DMS153 (cell line): ENCODE results near the gene DTD1.
"Not testable (repeated sequence)": the region's sequence is repeated elsewhere in the genome, so short reads cannot be mapped to it uniquely, and the experiment has no call there.

ENCODE experiments used
- DNase-seq: peaks from one replicate; lab custom pipeline; 2025; lab: John Stamatoyannopoulos, UW

DTD1 gene

DNA sequence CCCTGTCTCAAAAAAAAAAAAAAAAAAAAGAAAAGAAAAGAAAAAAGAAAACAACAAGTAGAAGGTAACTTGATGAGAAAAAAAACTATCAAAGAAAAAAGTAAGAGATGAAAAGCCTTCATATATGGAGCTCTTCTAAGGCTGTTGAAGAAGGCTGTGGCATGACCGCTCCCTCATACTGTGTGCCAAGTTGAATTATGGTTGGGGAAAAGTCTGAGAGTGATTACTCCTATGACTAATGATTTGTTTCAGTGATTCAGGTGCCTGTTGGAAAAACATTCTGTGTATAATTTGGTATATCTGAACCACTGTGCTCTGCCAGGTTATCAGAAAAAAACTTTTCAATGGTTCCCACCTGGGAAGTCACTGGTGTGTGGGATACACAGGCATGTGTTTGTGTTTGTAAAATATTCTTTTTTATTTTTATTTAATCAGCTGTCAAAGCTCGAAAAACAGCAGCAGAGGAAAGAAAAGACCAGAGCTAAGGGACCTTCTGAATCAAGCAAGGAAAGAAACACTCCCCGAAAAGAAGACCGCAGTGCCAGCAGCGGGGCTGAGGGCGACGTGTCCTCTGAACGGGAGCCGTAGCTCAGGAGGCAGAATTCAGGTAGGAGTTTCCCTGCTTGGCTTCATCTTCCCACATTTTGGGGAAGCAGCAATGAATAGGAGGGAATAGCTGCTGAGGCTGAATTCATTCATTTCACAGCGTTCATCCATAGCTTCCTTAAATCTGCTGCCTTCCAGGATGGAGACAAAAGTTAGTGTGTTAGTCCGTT, 156.0 kb downstream of the DTD1 start:
- DNase-seq: no peak

DNA sequence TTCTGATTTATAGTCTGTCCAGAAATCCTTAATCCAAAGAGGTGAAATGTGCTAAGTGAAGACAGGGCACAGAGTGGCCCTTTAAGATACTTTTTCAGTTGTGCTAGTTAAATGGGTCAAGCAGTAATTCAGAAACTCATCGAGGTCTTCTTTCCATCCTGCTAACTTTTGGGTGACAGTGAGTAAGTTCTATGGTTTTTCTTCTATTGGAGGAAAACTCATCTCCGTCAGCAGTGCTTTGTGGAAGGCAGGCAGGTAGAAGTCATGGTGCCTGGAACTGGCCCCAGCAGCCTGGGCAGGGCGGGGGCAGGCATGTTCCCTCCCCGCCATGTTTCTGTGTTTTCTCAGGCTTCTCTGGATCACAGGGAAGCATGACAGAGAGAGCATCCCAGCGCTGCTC, 159.2 kb downstream of the DTD1 start:
- DNase-seq: no peak

DNA sequence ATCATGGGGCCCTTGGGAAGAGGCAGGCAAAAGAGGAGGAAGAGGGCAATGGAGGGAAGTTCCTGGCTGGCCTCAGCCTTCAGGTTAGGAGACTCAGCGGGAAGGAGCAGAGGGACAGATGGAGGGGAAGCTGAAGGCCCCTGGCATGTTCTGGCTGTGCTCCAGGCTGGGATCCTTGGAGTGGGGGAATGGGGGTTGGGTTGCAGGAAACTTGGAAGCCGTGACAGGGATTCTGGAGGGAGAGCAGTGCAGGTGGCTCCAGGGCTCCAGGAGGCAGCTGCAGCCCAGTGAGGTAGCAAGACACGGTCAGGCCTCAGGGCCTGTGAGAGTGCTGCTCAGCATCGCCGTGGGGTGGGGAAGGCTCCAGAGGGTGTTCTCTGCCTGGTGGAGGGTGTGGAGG, 161.1 kb downstream of the DTD1 start:
- no peak for DNase-seq

DNA sequence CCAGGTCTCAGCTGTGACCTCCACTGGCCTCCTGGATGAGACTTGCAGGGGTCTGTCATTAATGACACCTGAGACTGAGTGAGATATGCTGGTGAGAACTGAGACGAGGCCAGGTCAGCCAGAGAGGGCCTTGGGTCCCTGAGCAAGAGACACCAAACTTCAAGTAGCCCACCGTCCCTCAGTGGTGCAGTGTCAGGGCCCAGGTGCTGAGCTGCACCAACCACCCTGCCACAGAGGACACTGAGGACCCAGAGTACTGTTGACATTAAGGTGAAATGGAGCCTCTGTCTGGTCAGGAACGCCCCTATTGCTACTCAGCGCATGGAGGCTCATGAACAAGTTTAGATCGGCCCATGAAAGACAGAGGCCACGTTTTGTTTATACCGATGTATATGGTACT, 161.7 kb downstream of the DTD1 start:
- no peak for DNase-seq

DNA sequence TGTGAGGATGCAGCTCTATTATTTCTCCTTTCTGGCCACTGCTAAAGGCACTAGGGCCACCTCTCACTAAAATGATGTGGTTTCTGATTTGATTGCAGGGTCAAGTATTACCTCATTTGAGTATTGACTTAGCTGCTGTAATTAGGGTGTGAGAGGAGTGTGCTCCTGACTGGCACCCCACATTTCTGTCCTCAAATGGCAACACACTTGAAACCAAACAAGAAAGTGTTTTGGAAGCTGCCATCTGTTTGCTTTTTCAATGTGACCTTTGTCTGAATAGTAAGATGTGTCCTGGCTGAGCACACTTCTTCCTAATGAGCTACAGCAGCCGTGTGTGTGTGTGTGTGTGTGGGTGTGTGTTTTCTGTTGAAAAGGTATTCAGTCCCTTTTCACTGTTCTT, 162.9 kb downstream of the DTD1 start:
- DNase-seq: peak; percentile 42

DNA sequence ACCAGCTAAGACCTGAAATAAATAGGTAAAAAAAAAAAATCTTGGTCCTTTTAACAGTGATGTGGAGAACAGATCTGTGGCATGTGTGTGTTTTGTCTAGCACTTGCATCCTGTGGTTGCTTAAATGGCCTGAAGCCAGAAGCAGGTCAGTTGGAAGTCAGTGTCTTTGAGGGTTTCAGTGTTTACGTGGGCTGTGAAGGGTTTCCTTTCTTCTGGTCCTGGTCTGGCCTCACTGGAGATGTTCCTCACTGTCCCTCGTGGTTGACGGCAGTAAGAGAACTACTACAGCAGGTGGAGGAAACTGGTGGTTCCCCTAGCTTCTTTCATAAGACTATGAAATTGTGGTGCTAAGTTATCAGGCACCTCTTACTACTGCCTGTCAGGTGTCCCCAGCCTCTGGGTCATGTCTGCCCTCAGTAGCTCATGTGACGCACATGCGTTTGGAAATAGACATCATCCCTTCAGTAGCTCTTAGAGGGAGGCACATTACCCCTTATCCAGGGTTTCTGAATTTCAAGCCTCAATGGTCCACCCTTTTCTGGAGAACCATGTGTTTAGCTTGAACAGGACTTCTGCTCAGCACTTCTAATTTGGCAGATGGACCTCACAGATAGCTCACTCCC, 166.3 kb downstream of the DTD1 start:
- no peak for DNase-seq

DNA sequence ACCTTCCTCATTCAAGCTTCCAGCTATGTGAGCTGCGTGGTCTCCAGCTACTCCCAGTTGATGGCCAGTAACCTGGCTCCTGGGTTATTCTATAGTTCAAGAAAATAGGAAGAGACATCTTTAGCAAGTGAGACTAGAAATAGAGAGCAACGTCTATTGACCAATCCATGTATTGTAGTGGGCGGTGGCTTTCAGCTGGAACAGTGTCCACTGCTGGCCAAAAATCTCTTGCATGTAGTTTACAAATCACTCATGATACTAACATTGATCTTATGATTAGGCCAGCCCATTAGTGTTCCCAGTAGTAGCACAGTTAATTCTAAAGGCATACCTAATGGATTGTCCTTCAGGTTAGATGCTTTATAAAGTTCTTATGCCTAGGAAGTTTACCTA, 166.8 kb downstream of the DTD1 start:
- DNase-seq: no peak

DNA sequence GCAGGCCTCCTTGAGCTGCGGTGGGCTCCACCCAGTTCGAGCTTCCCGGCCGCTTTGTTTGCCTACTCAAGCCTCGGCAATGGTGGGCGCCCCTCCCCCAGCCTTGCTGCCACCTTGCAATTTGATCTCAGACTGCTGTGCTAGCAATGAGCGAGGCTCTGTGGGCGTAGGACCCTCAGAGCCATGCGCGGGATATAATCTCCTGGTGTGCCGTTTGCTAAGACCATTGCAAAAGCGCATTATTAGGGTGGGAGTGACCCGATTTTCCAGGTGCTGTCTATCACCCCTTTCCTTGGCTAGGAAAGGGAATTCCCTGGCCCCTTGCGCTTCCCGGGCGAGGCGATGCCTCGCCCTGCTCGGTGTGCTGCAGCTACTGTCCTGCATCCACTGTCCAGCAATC, 173.0 kb downstream of the DTD1 start:
- DNase-seq: not testable (repeated sequence)

DNA sequence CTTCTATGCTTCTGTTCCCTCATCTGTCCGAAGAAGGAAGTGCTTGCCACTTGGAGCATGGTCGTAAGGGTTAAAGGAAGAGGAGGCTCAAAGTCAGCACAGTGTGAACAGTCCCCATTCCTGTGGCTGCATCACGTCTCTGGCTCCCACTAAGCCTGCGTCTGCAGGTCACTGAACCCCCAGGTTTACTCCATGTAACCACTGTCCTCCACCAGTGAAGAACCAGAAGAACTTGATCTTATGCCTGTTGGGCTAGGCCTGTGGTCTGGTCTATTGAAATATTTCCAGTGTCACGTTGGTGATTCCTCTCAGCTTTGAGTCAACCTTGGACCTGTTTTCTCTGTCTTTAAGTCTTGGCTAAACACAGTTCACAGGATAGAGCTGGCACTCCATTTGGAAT, 179.8 kb downstream of the DTD1 start:
- DNase-seq: no peak

DNA sequence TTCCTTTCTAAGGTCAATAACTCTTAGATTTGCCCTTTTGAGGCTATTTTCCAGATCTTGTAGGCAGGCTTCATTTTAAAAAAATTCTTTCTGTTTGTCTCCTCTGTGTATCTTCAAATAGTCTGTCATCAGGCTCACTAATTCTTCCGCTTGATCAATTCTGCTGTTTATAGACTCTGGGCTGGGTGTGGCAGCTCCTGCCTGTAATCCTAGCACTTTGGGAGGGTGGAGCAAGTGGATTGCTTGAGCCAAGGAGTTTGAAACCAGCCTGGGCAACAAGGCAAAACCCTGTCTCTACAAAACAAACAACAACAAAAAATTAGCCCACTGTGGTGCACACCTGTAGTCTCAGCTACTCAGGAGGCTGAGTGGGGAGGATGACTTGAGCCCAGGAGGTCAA, 185.7 kb downstream of the DTD1 start:
- DNase-seq: no peak

DNA sequence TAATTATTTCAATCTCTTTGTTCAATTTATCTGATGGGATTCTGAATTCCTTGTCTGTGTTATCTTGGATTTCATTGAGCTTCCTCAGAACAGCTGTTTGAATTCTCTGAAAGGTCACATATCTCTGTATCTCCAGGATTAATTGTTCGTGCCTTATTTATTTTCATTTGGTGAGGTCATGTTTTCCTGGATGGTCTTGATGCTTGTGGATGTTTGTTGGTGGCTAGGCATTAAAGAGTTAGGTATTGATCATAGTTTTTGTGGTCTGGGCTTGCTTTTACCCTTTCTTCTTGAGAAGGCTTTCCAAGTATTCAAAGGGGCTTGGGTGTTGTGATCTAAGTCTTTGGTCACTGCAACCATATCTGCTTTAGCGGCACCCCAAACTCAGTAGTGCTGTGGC, 186.4 kb downstream of the DTD1 start:
- no peak for DNase-seq

DNA sequence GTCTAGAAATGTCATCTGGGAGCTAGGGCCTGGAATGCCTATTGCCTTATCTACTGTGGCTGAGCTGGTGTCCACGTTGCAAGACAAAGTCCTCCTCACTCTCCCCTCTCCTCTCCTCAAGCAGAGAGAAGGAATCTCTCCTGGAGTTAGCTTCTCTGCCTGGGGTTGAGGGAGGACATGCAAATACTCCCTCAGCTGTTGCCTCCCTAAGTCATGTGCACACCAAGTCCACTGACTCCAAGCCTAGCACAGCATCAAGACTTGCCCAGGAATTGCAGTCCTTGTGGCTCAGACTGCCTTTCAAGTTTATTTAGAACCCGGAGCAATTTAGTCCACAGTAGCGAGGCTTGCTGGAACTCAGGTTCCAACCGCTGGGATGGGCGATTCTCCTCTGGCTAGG, 187.8 kb downstream of the DTD1 start:
- no peak for DNase-seq

DNA sequence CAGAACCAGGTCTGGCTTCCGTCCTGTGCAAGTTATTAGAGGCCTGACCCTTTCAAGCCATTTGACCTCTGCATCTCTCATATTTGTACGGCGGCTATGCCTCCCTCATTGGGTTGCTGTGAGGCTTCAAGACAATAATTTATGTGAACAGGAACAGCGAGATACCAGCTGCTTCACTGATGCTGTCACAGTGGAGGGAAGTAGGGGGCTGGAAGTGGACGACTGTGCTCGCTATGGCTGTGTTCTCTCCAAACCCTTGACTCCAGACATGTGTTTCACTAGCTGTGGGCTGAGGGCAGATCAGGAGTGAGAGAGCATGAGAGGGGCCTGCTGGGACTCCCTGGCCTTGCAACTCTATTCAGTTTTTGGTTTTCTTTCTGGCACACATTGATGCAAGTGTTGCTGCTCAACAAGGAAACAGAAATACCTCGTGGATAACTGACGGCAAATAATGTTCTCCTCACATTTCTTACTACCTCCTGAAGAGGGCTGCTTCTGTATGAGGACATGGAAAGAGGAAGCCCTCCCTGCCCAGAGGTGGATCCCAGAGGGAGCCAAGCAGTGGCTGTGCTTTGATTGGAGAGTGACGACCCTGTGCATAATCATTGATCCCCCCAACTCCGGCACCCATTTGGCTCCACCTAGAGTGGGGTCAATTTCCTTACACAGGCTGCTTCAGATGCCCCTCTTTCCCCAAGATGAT, 191.0 kb downstream of the DTD1 start:
- DNase-seq: no peak

DNA sequence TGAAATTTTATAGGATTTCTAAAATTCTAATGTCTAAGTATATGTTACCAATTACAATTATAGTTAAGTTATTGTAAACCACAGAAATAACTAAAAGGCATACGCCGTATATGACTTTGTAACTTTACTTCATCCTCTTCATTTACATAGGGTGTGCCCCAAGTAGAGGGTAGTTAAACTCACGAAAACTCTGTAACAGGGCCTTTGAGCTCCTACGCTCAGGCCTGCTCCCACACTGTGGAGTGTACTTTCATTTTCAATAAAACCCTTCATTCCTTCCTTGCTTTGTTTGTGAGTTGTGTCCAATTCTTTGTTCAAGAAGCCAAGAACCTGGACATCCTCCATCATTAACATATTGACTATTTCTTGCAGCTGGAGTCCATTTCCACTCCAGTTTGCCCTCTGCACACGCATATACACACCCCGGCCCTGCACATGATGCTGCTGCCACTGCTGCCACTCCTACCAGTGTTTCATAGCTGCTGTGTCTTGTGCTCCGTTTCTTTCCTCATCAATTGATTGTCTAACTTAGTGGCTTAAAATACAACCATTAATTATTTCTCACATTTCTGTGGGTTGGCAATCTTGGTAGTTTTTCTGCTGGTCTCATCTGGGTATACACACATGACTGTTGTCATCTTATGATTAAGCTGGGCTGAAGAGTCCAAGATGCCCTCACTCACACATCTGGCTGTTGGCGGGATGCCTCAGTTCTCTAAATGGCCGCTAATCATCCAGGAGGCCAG, 192.7 kb downstream of the DTD1 start:
- DNase-seq: no peak

DNA sequence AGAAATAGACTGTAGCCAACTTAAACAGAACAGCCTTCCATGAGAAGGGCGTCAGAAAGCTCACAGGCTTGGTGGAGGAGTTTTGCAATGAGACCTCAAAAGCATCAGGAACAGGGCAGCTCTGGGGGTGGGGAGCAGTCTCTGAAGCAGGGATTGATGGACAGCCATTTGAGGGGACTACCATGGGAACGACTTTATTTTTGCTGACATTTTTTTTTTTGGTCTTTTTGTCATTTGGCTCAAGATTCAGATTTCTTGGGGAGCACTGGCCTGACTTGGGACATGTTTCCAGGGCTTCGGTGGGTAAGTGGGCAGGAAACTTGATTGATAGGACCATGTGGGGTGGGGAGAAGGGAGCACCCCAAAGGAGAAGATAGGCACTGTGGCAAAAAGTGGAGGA, 193.7 kb downstream of the DTD1 start:
- no peak for DNase-seq

DNA sequence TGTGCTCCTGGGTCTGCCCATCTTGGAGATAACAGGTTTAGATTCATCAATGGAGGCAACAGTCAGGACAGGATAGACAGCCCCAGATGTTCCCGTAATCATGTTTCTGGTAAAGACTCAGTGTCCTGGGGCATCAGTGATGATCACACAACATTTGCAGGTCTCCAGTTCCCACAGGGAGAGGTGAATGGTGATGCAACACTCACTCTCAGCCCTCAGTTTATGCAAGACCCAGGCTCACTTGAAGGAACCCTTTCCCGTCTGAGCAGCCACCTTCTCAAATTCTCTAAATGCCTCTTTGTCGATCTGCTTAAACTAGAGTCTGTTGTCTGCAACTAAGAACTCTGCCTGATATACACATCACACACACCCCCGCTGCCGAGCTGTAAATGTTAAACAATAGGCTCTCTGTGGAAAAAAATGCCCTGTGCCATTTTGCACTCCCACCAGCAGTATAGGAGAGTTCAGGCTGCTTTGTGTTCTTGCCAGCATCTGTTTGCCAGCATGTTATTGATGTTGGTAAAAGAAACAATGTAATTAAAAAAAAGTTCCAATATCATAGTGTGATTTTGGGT, 195.6 kb downstream of the DTD1 start:
- DNase-seq: no peak

DNA sequence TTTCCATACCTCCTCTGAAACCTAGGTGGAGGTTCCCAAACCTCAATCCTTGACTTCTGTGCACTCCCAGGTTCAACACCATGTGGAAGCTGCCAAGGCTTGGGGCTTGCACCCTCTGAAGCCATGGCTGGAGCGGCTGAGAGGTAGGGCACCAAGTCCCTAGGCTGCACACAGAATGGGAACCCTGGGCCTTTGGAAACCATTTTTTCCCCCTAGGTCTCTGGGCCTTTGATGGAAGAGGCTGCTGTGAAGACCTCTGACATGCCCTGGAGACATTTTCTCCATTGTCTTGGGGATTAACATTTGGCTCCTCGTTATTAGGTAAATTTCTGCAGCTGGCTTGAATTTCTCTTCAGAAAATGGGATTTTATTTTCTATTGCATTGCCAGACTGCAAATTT, 199.2 kb downstream of the DTD1 start:
- not testable (repeated sequence) for DNase-seq

DNA sequence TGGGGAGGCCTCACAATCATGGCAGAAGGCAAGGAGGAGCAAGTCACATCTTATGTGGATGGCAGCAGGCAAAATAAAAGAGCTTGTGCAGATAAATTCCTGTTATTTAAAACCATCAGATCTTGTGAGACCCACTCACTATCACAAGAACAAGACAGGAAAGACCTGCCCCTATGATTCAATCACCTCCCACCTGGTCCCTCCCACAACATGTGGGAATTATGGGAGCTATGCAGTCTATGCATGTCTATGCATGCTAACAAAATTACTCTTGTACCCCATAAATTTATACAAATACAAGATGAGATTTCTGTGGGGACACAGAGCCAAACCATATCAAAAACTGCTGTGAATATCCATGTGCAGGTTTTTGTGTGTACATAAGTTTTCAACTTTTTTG, 200.2 kb downstream of the DTD1 start:
- DNase-seq: no peak

DNA sequence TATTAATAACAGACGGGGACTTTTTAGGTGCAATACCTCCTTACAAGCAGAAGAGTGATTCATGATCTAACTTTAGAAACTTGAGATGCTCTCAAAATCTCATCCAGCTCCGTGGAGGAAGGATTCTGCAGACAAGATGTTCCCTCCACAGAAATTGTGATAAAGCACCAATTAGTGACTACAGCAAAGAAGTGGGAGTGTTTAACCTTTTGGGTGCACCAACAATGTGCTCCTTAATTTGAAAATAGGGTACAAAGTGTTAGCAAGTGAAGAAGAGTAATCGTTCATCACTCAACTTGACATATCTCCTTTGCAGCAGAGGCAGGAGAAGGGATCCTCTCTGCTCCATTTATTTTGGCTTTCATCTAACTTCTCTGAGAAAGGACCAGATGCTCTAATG, 202.9 kb downstream of the DTD1 start:
- DNase-seq: no peak

DNA sequence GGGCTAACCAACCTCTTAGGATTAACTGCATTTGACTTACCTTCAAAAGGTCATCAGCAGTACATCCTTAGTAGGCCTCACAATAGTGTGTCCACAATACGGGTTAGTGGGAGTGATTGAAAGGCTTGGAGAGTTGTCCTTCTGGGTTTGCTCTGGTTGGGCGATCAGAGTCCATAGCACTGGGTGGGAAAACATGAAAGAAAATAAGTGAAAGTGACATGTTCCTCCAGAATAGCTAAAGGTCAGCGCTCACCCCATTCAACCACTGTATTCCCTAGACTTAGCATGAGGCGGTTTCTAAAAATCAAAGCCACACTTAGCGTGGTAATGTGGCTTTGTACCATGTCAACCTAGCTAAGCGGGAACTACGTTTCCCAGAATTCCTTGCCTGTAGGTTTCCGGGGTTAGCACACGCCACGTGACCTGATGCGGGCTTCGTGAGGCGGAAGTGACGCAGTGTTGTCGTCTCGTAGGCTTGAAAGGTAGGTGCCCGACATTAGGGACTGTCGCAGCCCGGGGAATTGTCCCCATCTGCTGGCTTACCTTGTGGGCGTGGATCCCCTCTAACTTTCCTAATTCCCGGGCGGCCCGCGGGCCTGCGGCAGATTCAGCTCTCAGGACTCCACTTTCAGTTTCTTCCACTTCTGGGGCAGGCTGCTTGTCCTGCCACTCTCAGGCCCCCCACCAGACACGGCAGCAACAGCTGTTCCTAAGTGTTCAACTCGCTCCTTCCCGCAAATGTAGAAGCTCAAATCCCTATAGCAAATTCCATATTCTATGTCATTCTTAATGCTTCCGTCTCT, 206.0 kb downstream of the DTD1 start:
- DNase-seq: peak; percentile 94

DNA sequence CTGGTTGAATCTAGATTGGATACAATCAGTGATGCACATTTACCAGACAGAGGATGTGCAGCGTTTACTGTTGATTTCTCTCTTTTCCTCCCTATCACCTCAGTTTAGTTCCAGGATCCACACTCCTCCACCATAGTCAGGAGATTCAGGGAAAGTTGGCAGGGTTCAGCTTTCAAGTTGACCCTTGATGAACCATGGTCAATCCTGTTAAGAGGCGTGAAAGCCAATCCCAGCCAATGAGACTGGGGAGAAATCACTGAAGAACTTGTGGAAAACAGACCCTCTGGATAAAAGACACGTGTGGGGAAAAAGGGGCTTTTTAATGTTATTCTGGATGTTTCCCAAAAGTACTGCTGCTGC, 206.6 kb downstream of the DTD1 start:
- DNase-seq: no peak

DNA sequence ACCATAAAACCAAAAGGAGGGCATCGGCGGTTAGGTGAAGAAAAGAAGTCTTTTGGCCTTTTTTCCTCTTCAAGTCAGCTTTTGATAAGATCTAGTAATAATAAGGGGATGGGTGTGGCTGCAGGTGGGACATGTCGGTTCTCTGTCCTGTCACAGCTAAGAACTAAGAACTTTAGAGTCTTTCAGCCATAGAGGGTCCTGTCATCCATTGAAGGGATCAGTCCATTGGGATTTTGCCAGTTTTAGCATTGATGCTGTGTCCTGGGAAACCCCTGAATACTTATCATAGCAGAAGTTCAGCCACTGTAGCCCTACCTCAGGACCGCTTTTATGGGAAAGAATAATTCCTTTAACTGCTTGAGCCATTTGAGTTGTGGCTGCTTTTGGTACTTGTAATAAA, 207.5 kb downstream of the DTD1 start:
- DNase-seq: no peak
